ENCODE data around the gene CRYBB2. TPM values are rescaled to one million over a fixed set of nuclear protein-coding genes. Genes with fewer than 3 reads are reported as not detected.
"Not testable (repeated sequence)": the region's sequence is repeated elsewhere in the genome, so short reads cannot be mapped to it uniquely, and the experiment has no call there.

Gene CRYBB2
- total RNA-seq, 2 donors from 2014 or later: 0.77 TPM; not detected in 1

DNA sequence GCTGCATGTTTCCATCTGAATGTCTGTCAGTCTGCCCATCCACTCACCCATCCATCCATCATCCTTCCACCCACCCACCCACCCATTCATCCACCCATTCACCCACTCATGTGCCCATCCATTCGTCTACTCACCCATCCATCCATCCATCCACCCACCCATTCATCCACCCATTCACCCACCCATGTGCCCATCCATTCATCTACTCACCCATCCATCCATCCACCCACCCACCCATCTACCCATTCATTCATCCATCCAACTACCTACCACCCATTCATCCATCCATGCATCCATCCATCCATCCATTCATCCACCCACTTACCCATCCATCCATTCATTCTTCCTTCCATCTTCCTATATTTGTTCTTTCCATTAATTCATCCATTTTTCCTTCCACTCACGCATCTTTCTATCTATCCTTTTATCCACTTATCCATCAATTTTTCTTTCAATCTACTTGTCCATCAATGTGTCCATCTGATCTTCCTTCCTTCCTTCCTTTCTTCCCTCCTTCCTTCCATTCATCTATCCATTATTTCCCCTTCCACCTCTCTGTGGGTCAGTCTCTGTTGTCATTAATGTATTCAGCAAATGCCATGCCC is 11.8 kb upstream of the CRYBB2 start:
- Mint-ChIP-seq H3K9me3 (no peaks in the 10 kb centered on the region), H3K36me3 (ENCODE audit: low read depth) (no peaks in the 10 kb centered on the region), H3K4me1 (no peaks in the 10 kb centered on the region), H3K27me3 (peaks cover 2% of the 10 kb centered on the region), H3K27ac (no peak overlapping the region), H3K4me3 (no peak overlapping the region)
- no peak for ATAC-seq (replicated peaks)

DNA sequence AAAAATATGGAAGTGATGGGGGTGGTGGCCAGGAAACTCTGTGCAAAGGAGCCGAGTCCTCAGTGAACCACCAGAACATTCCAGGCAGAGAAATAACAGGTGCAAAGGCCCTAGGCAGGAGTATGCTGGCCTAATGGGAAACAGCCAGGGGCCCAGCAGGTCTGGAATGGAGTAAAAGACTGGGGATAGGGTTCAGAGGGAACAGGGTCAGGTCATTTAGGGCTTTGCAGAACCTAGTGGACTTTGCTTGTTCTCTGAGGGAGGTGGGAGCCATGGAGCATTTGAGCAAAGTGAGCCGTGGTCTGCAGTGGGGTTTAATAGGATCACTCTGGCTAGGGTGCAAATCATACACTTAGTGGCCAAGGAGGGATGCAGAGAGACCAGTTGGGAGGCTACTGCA is 11.1 kb upstream of the CRYBB2 start:
- H3K27me3 Mint-ChIP-seq: peaks cover 3% of the 10 kb centered on the region
- H3K36me3 Mint-ChIP-seq (ENCODE audit: low read depth): no peaks in the 10 kb centered on the region
- no peaks in the 10 kb centered on the region for H3K4me1 Mint-ChIP-seq
- peaks cover under 1% of the 10 kb centered on the region for H3K9me3 Mint-ChIP-seq
- H3K27ac Mint-ChIP-seq: no peak overlapping the region
- ATAC-seq (replicated peaks): no peak
- no peak overlapping the region for H3K4me3 Mint-ChIP-seq

DNA sequence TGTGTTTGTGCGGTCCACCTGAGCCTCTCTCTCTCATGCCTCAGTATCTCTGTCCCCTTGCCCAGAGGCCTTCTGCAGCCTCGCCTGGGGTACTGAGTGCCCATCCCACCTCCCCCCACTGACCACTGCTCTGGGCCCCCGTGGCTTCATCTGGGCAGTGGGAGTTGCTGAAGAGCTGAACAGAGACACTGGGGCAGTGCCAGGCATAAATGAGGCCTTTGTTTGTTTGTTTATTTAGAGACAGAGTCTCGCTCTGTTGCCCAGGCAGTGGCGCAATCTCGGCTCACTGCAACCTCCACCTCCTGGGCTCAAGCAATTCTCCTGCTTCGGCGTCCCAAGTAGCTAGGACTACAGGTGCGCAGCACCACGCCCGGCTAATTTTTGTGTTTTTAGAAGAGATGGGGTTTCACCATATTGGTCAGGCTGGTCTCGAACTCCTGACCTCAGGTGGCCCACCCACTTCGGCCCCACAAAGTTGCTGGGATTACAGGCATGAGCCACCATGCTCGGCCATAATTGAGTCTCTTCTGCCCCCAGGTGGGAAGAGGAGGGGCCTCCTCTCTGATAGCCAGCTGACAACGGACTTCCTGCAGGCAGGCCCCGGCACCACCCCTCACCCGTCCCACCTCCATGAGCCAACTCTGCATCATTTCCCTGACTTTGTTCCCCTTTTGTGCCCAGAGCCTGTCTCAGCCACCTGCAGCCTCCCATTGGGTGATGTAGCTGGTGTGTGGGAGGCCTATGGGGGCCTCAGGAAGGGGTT is 10.5 kb upstream of the CRYBB2 start:
- Mint-ChIP-seq H3K27me3 (peaks cover 9% of the 10 kb centered on the region), H3K9me3 (peaks cover 6% of the 10 kb centered on the region), H3K36me3 (ENCODE audit: low read depth) (no peaks in the 10 kb centered on the region), H3K27ac (no peak overlapping the region), H3K4me1 (no peaks in the 10 kb centered on the region), H3K4me3 (no peak overlapping the region)
- ATAC-seq (replicated peaks): no peak

DNA sequence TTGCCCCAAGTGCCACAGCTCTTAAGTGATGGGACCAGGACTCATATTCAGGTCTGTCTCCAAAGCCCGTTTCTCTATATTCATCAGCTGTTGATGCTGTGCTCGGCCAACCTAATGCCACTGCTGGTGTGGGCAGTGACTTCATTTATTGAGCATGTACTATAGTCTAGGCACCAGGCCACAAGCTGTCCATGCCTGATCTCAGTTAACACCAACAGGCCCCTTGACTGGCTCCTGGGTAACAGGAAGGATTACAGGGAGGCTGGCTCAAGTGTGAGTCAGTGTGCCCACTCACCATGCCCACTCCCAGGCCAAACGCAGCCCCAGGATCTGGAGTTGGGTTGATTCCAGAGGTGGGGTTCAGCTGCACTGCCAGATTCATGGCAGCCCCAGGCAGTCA is 8.6 kb upstream of the CRYBB2 start:
- peaks cover 6% of the 10 kb centered on the region for H3K9me3 Mint-ChIP-seq
- no peaks in the 10 kb centered on the region for H3K36me3 Mint-ChIP-seq (ENCODE audit: low read depth)
- H3K27me3 Mint-ChIP-seq: peaks cover 13% of the 10 kb centered on the region
- no peak for ATAC-seq (replicated peaks)
- no peak overlapping the region for H3K4me3 Mint-ChIP-seq
- no peak overlapping the region for H3K27ac Mint-ChIP-seq
- H3K4me1 Mint-ChIP-seq: no peaks in the 10 kb centered on the region

DNA sequence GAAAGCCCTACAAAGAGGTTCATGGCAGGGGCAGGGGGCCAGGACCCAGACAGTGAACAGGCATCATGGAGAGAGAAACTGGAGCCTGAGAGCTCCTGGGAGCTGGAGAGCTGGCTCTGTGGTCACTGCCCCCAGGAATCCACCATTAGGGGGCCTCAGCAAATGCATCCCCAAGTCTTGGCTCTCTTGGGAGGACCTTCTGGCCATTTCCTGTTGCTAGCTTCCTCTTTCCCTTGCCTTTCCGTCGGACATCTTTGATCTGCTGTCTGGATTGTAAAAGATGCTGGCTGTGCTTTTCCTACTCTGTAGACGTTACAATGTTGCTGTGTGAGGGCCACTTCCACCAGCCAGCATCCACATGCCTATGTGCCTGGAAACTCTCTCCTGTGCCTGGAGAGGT is 7.1 kb upstream of the CRYBB2 start:
- no peak for ATAC-seq (replicated peaks)
- Mint-ChIP-seq H3K27me3 (peaks cover 21% of the 10 kb centered on the region), H3K9me3 (peaks cover 6% of the 10 kb centered on the region), H3K27ac (no peak overlapping the region), H3K4me3 (no peak overlapping the region), H3K36me3 (ENCODE audit: low read depth) (no peaks in the 10 kb centered on the region), H3K4me1 (no peaks in the 10 kb centered on the region)

DNA sequence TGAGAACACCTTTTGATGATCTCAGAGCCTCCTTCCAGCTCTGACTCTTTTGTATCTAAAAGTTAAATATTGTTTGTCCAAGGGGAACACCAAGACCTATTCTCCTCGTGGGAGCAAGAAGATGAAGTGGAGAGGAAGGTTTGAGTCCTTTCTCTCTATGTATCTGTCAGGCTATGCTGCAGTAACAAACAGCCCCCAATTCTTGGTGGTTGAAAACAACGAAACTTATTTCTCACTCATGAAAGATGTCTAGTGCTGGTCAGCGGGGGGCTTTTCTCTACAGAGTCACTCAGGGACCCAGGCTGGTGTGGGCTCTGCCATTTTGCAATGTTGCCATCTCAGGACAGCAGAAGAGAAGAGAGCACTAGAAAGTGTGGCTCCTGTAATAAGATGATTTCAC is 6.2 kb upstream of the CRYBB2 start:
- ATAC-seq (replicated peaks): no peak
- H3K27ac Mint-ChIP-seq: no peak overlapping the region

DNA sequence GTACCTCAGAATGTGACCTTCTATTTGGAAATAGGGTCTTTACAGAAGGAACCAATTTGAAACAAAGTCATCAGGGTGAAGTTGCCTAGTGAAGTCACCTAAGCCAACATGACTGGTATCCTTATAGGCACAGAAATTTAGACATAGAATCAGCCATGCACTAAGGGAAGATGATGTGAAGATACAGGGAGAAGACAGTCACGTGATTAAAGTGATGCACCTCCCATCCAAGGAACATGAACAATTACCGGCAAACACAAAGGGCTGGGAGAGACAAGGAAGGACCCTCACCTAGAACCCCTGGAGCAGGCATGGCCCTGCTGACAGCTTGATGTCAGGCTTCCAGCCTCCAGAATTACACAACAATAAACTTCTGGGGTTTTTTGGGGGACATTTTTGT is 3.2 kb upstream of the CRYBB2 start:
- peaks cover 24% of the 10 kb centered on the region for H3K27me3 Mint-ChIP-seq
- no peak overlapping the region for H3K4me3 Mint-ChIP-seq
- no peak for ATAC-seq (replicated peaks)
- no peak overlapping the region for H3K27ac Mint-ChIP-seq
- no peaks in the 10 kb centered on the region for H3K36me3 Mint-ChIP-seq (ENCODE audit: low read depth)
- H3K9me3 Mint-ChIP-seq: peaks cover 6% of the 10 kb centered on the region
- no peaks in the 10 kb centered on the region for H3K4me1 Mint-ChIP-seq

More for the DNA sequence above, 6.2 kb upstream of the CRYBB2 start:
- H3K9me3 Mint-ChIP-seq: peaks cover 6% of the 10 kb centered on the region
- H3K4me1 Mint-ChIP-seq: no peaks in the 10 kb centered on the region
- no peak overlapping the region for H3K4me3 Mint-ChIP-seq
- H3K27me3 Mint-ChIP-seq: peaks cover 24% of the 10 kb centered on the region
- no peaks in the 10 kb centered on the region for H3K36me3 Mint-ChIP-seq (ENCODE audit: low read depth)

DNA sequence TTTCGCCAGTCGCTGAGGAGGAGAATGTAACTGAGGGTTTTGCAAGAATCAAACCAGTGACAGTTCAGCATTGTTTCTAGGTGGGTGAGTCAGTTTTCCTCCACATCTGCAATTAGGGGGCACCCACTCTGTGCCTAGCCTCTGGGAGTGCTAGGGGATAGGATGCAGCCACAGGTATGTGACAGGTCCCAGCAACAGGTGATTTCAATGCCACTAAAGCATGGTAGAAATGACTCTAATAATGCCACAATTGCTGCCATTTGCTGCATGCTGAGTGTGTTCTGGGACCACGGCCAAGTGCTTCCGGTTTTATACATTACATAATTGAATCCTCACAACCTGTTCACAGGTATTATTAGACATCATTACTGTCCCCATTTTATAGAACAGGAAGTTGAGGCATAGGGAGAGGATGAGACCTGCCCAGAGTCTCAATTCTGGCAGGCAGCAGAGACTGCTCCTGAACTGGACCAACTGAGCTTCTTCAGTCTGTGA is 556 bp downstream of the CRYBB2 start:
- H3K27me3 Mint-ChIP-seq: peaks cover 28% of the 10 kb centered on the region
- H3K4me1 Mint-ChIP-seq: no peaks in the 10 kb centered on the region
- H3K36me3 Mint-ChIP-seq (ENCODE audit: low read depth): no peaks in the 10 kb centered on the region
- H3K9me3 Mint-ChIP-seq: no peaks in the 10 kb centered on the region
- H3K4me3 Mint-ChIP-seq: no peak overlapping the region
- ATAC-seq (replicated peaks): no peak
- H3K27ac Mint-ChIP-seq: no peak overlapping the region

DNA sequence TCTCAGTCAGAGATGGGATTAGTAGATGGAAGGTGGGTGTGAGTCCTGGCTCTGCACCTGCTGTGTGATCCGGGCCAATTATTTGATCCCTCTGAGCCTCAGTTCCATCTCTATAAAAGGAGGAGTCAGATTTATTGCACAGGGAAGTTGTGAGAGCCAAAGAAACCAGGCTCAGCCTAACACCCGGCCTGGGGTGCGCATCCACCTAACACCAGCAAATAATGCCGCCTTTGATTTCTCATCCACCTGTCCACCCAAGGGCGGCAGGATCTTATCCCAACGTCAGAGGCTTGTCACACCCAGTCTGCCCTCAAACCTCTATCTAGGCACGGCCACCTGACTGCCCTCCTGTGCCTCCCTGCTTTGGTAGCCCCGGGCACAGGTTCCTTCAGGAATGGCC is 2.4 kb downstream of the CRYBB2 start:
- no peaks in the 10 kb centered on the region for H3K9me3 Mint-ChIP-seq
- ATAC-seq (replicated peaks): no peak
- H3K36me3 Mint-ChIP-seq (ENCODE audit: low read depth): no peaks in the 10 kb centered on the region
- peaks cover 18% of the 10 kb centered on the region for H3K27me3 Mint-ChIP-seq
- no peaks in the 10 kb centered on the region for H3K4me1 Mint-ChIP-seq
- no peak overlapping the region for H3K4me3 Mint-ChIP-seq
- no peak overlapping the region for H3K27ac Mint-ChIP-seq

DNA sequence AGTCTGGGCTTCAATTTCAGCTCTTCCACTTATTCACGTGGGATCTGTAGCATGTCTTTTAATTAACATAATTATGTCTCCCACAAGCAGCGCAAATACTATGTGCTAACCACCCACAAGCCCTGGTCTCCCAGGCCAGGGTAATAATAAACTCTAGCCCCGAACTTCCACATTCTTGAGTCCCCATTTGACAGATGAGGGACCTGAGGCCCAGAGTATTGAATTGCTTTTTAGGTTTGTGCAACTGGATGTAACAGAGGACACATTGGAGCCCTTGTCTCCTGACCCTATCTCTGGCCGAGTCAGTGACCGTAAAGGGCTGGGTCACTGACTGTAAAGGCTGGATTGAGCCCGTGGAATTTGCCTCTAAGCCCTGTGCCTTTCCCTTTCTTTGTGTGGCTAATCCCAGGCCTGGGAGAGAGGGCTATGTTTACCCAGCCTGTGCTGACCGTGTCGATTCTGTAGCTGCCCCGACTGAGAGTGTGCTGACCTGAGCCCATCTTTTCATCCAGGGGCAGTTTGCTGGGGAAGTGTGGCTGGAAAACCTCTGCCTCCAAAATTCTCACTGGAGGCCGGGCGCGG is 3.9 kb downstream of the CRYBB2 start:
- Mint-ChIP-seq H3K4me3 (no peak overlapping the region), H3K27ac (no peak overlapping the region)

DNA sequence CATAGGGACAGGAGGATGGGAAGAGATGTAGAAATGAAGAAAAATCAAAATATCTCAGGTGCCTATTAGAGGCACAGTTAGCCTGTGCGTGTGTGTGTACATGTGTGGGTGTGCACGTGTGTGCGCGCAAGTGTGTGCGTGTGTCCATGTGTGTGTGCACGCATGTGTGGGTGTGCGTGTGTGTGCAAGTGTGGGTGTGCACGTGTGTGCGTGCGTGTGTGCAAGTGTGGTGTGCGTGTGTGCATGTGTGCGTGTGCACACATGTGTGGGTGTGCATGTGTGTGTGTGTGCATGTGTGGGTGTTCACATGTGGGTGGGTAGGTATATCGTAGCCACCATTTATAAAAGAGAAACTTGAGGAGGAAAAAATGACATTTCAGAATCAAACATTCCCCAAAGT is 9.4 kb downstream of the CRYBB2 start:
- Mint-ChIP-seq H3K4me3 (no peak overlapping the region), H3K4me1 (no peaks in the 10 kb centered on the region), H3K27ac (no peak overlapping the region), H3K27me3 (peaks cover 22% of the 10 kb centered on the region), H3K9me3 (no peaks in the 10 kb centered on the region), H3K36me3 (ENCODE audit: low read depth) (no peaks in the 10 kb centered on the region)
- no peak for ATAC-seq (replicated peaks)

More for the DNA sequence above, 3.9 kb downstream of the CRYBB2 start:
- H3K4me1 Mint-ChIP-seq: no peaks in the 10 kb centered on the region
- H3K36me3 Mint-ChIP-seq (ENCODE audit: low read depth): no peaks in the 10 kb centered on the region
- no peaks in the 10 kb centered on the region for H3K9me3 Mint-ChIP-seq
- ATAC-seq (replicated peaks): no peak
- peaks cover 13% of the 10 kb centered on the region for H3K27me3 Mint-ChIP-seq

DNA sequence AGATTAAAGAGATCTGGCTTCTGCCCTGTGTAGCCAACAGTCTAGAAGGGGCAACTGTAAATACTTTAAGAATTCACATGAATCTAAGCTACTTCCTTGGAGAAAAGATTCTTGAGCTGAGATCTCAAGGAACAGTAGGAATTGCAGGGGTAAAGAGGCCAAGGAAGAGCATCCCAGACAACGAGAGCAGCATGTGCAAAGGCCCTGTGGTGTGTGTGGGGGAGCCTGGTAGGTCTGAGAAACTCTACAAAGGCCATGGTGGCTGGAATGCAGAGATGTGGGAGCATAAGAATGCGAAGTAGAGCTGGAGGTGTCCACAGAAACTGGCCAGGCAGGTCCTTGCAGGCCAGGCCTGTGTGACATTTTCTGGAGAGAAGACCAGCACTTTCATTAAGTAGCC is 11.3 kb downstream of the CRYBB2 start:
- not testable (repeated sequence) for H3K27ac Mint-ChIP-seq; H3K4me3 Mint-ChIP-seq; H3K9me3 Mint-ChIP-seq; ATAC-seq (replicated peaks); H3K36me3 Mint-ChIP-seq (ENCODE audit: low read depth); H3K4me1 Mint-ChIP-seq
- H3K27me3 Mint-ChIP-seq: peaks cover 32% of the 10 kb centered on the region

DNA sequence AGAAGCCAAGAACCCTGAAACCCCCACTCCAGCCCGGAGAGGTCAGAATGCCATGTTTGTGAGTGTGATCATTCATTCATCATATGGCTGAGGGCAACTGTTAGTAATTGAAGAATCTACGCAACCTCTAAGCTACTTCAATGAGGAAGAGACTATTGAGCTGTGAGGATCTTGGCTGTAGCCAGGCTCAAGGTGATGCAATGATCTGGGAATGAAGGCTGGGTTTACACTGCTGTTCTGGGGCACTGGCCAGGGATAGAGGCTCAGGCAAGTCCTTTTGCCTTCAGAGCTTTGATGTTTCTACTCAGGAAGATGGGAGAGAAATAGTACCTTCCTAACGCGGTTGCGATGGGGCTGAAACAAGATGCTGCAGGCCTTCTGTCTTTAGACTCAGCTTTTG is 12.9 kb downstream of the CRYBB2 start:
- ATAC-seq (replicated peaks): no peak
- Mint-ChIP-seq H3K9me3 (no peaks in the 10 kb centered on the region), H3K27ac (no peak overlapping the region), H3K36me3 (ENCODE audit: low read depth) (no peaks in the 10 kb centered on the region), H3K4me1 (no peaks in the 10 kb centered on the region), H3K4me3 (no peak overlapping the region), H3K27me3 (peaks cover 43% of the 10 kb centered on the region)

DNA sequence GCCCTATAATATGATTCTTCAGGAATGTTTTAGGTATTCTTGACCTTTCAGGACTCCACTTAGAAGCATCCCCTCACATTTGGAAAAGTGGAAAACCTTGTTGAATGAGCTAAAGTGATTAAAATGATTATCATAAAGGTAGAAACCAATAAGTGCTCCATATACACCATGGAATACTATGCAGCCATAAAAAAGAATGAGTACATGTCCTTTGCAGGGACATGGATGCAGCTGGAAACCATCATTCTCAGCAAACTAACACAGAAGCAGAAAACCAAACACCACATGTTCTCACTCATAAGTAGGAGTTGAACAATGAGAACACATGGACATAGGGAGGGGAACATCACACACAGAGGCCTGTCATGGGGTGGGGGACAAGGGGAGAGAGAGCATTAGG is 14.3 kb downstream of the CRYBB2 start:
- not testable (repeated sequence) for ATAC-seq (replicated peaks); H3K27ac Mint-ChIP-seq; H3K4me1 Mint-ChIP-seq; H3K9me3 Mint-ChIP-seq; H3K4me3 Mint-ChIP-seq; H3K36me3 Mint-ChIP-seq (ENCODE audit: low read depth)
- H3K27me3 Mint-ChIP-seq: peaks cover 48% of the 10 kb centered on the region
